Trophoblast cell (in vitro differentiated cells and primary cell): ENCODE results near the gene SULF2.

Source experiments
- DNase-seq, 2 donors: peaks; one replicate each; pipeline ENCODE4 v3.0.0-alpha.2; 2016
- H2AFZ ChIP-seq: 2 replicates; pipeline ENCODE4 v1.6.1; 2013; ENCODE audit warnings: low read length, moderate library complexity, mild to moderate bottlenecking; ENCODE audit not compliant: insufficient read depth, poor library complexity
- H2AK5ac ChIP-seq: 2 replicates; pipeline ENCODE4 v1.6.1; 2013; ENCODE audit warnings: mild to moderate bottlenecking, low read length
- H2BK120ac ChIP-seq: 2 replicates; pipeline ENCODE4 v1.6.1; 2013; ENCODE audit warnings: low read length, mild to moderate bottlenecking, moderate library complexity; ENCODE audit not compliant: insufficient read depth, poor library complexity
- H2BK12ac ChIP-seq: 2 replicates; pipeline ENCODE4 v1.6.1; 2013; ENCODE audit warnings: mild to moderate bottlenecking, low read length, moderate library complexity
- H2BK5ac ChIP-seq: 2 replicates; pipeline ENCODE4 v1.6.1; 2013; ENCODE audit warnings: low read length, low read depth, moderate library complexity, mild to moderate bottlenecking; ENCODE audit not compliant: poor library complexity
- H3K14ac ChIP-seq: 2 replicates; pipeline ENCODE4 v1.6.1; 2013; ENCODE audit warnings: mild to moderate bottlenecking, low read length
- H3K18ac ChIP-seq: 2 replicates; pipeline ENCODE4 v1.6.1; 2013; ENCODE audit warnings: mild to moderate bottlenecking, low read length
- H3K23ac ChIP-seq: 2 replicates; pipeline ENCODE4 v1.6.1; 2013; ENCODE audit warnings: low read length
- H3K27ac ChIP-seq: 2 replicates; pipeline ENCODE4 v1.5.1; 2013; ENCODE audit warnings: low read depth, mild to moderate bottlenecking, inconsistent platforms, low read length, moderate library complexity
- H3K27me3 ChIP-seq: 2 replicates; pipeline ENCODE4 v1.6.1; 2013; ENCODE audit warnings: inconsistent platforms, mild to moderate bottlenecking, low read length, moderate library complexity; ENCODE audit not compliant: insufficient read depth
- H3K36me3 ChIP-seq, 2 experiments: 1 replicate in 1 of 2; 2 replicates in 1 of 2; pipeline ENCODE4 v1.6.1; 2013; ENCODE audit warnings: low read length in 2 of 2, mild to moderate bottlenecking in 2 of 2, moderate library complexity in 1 of 2; ENCODE audit not compliant: insufficient read depth in 2 of 2, control insufficient read depth in 1 of 2
- H3K4ac ChIP-seq: 2 replicates; pipeline ENCODE4 v1.6.1; 2013; ENCODE audit warnings: low read depth, mild to moderate bottlenecking, low read length, moderate library complexity
- H3K4me1 ChIP-seq, 2 experiments: 1 replicate in 1 of 2; 2 replicates in 1 of 2; pipeline ENCODE4 v1.6.1; 2013; ENCODE audit warnings: low read length in 2 of 2, mild to moderate bottlenecking in 2 of 2, moderate library complexity in 1 of 2; ENCODE audit not compliant: insufficient read depth in 2 of 2, control insufficient read depth in 1 of 2
- H3K4me2 ChIP-seq: 2 replicates; pipeline ENCODE4 v1.6.1; 2013; ENCODE audit warnings: inconsistent platforms, mild to moderate bottlenecking, low read length, moderate library complexity
- H3K4me3 ChIP-seq: 2 replicates; pipeline ENCODE4 v1.5.1; 2013; ENCODE audit warnings: mild to moderate bottlenecking, low read depth, low read length, inconsistent platforms
- H3K79me1 ChIP-seq: one replicate; pipeline ENCODE4 v1.6.1; 2013; ENCODE audit warnings: low read length
- H3K79me2 ChIP-seq: 2 replicates; pipeline ENCODE4 v1.6.1; 2013; ENCODE audit warnings: low read length, mild to moderate bottlenecking; ENCODE audit not compliant: control insufficient read depth, insufficient read depth, poor library complexity
- H3K9ac ChIP-seq: 2 replicates; pipeline ENCODE4 v1.6.1; 2013; ENCODE audit warnings: mild to moderate bottlenecking, low read length
- H3K9me3 ChIP-seq: 2 replicates; pipeline ENCODE4 v1.6.1; 2013; ENCODE audit warnings: low read depth, mild to moderate bottlenecking, control low read depth, inconsistent platforms, low read length; ENCODE audit not compliant: insufficient read depth
- H4K12ac ChIP-seq: 2 replicates; pipeline ENCODE4 v1.6.1; 2013; ENCODE audit warnings: low read depth, mild to moderate bottlenecking, low read length, moderate library complexity
- H4K8ac ChIP-seq: 2 replicates; pipeline ENCODE4 v1.6.1; 2013; ENCODE audit warnings: low read depth, mild to moderate bottlenecking, low read length, moderate library complexity
- H4K91ac ChIP-seq: one replicate; pipeline ENCODE4 v1.6.1; 2013; ENCODE audit warnings: low read depth, mild to moderate bottlenecking, low read length, moderate library complexity
- WGBS: extraction: QIAGEN DNeasy Blood & Tissue Kit; methylation state at CpG from one replicate; pipeline ENCODE4 v1.1.7; 2013; ENCODE audit warnings: missing lambda C conversion rate; ENCODE audit not compliant: insufficient read length, insufficient coverage; ENCODE audit errors: extremely low coverage; 5-methylcytosine and 5-hydroxymethylcytosine counted together

The SULF2 gene

DNA sequence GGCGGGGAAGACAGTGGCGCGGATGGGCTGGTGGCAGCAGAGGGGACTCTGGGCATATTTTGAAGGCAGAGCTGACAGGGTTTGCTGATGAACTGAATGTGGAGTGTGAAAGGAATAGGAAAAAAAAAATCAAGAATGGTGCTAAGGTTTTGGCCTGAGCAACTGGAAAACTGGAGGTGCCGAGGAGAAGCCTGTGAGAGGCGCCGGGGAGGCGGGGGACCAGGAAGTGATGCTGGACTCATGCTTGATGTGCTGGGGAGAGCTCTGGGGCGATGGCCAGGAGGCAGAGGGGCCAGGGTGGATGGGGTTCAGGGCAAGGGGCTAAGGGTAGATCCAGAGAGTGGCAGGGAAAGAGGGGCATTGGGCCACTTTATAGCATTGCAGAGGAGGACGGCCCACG, 55.8 kb downstream of the SULF2 start:
- Histone ChIP-seq H2AFZ (no peak overlapping the region), H2BK5ac (no peak overlapping the region), H3K23ac (no peak overlapping the region), H3K4me2 (no peak overlapping the region), H3K14ac (no peak overlapping the region), H3K4me3 (no peak overlapping the region), H2AK5ac (no peak overlapping the region), H4K91ac (no peak overlapping the region), H3K9me3 (no peaks in the 10 kb centered on the region), H4K8ac (no peak overlapping the region), H3K79me2 (no peaks in the 10 kb centered on the region), H4K12ac (no peak overlapping the region), H3K36me3 (no peaks in the 10 kb centered on the region), H3K18ac (no peak overlapping the region), H3K27ac (no peak overlapping the region), H3K4ac (no peak overlapping the region), H3K27me3 (no peaks in the 10 kb centered on the region), H3K4me1 (no peaks in the 10 kb centered on the region), H2BK12ac (no peak overlapping the region), H3K9ac (no peak overlapping the region), H2BK120ac (no peak overlapping the region), H3K79me1 (no peaks in the 10 kb centered on the region)
- DNase-seq = no peak
- WGBS = no CpG with 5 or more reads among the region's 10 CpGs

DNA sequence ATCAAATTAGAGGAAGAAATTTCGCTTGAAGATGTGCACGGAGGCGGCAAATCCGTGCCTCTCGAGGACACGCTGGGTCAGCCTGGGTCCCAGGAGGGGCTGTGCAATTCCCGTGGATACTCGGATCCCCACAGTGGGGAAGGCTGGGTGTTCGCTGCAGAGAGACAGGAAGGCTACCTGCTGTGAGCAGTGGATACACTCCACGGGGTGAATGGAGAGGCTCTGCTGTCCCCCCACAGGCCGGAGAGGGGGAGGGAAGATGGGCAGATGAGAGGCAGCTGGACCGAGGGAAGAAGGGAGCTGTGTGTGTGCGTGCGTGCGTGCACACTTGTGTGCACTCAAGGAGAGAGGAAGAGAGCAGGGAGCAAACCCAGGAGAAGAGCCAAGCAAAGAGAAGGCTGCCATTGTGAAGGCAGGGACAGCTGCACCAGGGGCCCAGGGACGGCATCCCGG, 57.3 kb downstream of the SULF2 start:
- Histone ChIP-seq H3K79me1 (no peaks in the 10 kb centered on the region), H4K12ac (no peak overlapping the region)
- WGBS = no CpG with 5 or more reads among the region's 17 CpGs

DNA sequence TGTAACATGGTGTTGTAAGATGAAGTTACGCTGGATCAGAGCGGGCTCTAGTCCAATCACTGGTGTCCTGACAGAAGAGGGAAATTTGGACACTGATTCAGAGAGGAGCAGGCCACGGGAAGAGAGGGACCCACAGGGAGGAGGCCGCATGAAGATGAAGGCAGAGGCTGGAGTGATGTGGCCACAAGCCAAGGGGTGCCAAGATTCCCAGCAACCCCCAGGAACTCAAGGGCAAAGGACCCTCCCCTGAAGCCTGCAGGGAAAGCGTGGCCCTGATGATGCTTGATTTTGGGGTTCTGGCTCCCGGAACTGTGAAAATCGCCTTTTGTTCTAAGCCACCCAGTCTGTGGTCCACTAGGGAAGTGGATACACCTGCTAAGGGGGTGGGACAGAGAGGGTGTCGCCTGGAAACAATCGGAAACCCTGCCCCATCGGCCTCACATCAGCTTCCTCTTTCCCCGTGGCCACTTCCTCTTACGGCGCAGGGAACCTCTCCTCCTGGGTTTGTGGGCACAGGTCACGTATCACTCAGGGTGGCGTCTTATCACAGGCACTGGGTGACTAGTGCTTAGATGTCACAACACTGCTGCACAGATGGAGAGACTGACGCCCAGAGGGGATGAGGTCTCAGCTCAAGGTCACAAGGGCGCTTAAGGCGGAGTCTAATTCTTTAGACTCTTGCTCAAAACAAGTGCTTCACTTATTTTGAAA, 58.0 kb downstream of the SULF2 start:
- Histone ChIP-seq H3K23ac (no peak overlapping the region), H2BK5ac (no peak overlapping the region), H3K27me3 (no peaks in the 10 kb centered on the region), H3K14ac (no peak overlapping the region), H3K9ac (no peak overlapping the region), H3K79me1 (no peaks in the 10 kb centered on the region), H3K4me3 (no peak overlapping the region), H3K9me3 (peaks cover 1% of the 10 kb centered on the region), H2BK12ac (no peak overlapping the region), H3K4me1 (no peaks in the 10 kb centered on the region), H3K4ac (no peak overlapping the region), H3K27ac (no peak overlapping the region), H2AK5ac (no peak overlapping the region), H3K79me2 (no peaks in the 10 kb centered on the region), H4K8ac (no peak overlapping the region), H4K12ac (no peak overlapping the region), H4K91ac (no peak overlapping the region), H3K18ac (no peak overlapping the region), H2AFZ (no peak overlapping the region), H3K36me3 (no peaks in the 10 kb centered on the region), H2BK120ac (no peak overlapping the region), H3K4me2 (no peak overlapping the region)
- whole genome bisulfite sequencing = no CpG with 5 or more reads among the region's 18 CpGs
- peak; percentile 28 to 41 for DNase-seq

More for the DNA sequence above, 57.3 kb downstream of the SULF2 start:
- Histone ChIP-seq H3K9ac (no peak overlapping the region), H3K36me3 (no peaks in the 10 kb centered on the region), H2BK12ac (no peak overlapping the region), H3K18ac (no peak overlapping the region), H2BK5ac (no peak overlapping the region), H3K4ac (no peak overlapping the region), H2AFZ (no peak overlapping the region), H3K23ac (no peak overlapping the region), H2BK120ac (no peak overlapping the region), H3K27ac (no peak overlapping the region), H3K4me1 (no peaks in the 10 kb centered on the region), H3K27me3 (no peaks in the 10 kb centered on the region), H4K91ac (no peak overlapping the region), H4K8ac (no peak overlapping the region), H3K9me3 (peaks cover 1% of the 10 kb centered on the region), H3K14ac (no peak overlapping the region), H3K4me3 (no peak overlapping the region), H2AK5ac (no peak overlapping the region), H3K4me2 (no peak overlapping the region), H3K79me2 (no peaks in the 10 kb centered on the region)
- DNase-seq = no peak

DNA sequence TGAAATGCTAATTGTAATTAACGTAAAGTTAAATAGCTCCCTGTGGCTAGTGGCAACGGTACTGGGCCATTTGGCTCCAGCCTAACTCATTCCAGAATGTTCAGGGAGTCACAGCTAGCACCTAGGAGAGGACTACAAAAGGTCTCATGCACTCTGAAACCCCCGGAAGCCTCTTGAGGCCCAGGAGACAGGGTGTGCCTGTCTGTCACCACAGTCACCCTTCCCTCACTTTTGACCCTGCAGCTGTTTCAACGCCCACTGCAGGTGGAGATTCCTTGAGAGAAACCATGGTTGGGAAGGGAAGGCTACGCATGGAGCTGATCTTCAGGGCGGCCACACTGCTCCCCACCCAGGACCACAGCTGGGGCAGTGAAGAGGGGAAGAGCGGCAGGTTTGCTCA, 58.6 kb downstream of the SULF2 start:
- no peaks in the 10 kb centered on the region for H3K4me1 ChIP-seq
- H3K36me3 ChIP-seq = no peaks in the 10 kb centered on the region
- H3K14ac ChIP-seq = no peak overlapping the region
- H3K18ac ChIP-seq = no peak overlapping the region
- no peak overlapping the region for H3K9ac ChIP-seq
- DNase-seq = no peak
- no peak overlapping the region for H3K4me3 ChIP-seq
- H3K27me3 ChIP-seq = no peaks in the 10 kb centered on the region
- peaks cover 1% of the 10 kb centered on the region for H3K9me3 ChIP-seq
- H2BK5ac ChIP-seq = no peak overlapping the region
- H4K8ac ChIP-seq = no peak overlapping the region
- H2BK12ac ChIP-seq = no peak overlapping the region
- WGBS = no CpG with 5 or more reads among the region's 7 CpGs
- no peak overlapping the region for H3K27ac ChIP-seq
- no peak overlapping the region for H3K23ac ChIP-seq
- no peak overlapping the region for H2AK5ac ChIP-seq
- no peak overlapping the region for H3K4me2 ChIP-seq
- no peak overlapping the region for H3K4ac ChIP-seq
- H3K79me1 ChIP-seq = no peaks in the 10 kb centered on the region
- no peak overlapping the region for H2AFZ ChIP-seq
- H3K79me2 ChIP-seq = no peaks in the 10 kb centered on the region
- H2BK120ac ChIP-seq = no peak overlapping the region
- no peak overlapping the region for H4K91ac ChIP-seq
- H4K12ac ChIP-seq = no peak overlapping the region
